HG02759 (cell line): ENCODE data around the gene KCNQ2.

Experiments used
- ATAC-seq: cut with Tn5 transposase; IDR thresholded peaks from one replicate; pipeline ENCODE4 v1.9.1; 2021; ENCODE audit warnings: mild to moderate bottlenecking, moderate library complexity; ENCODE audit not compliant: unreplicated experiment

KCNQ2 gene

GRCh38 chr20:63406617-63407245 lies 65.7 kb downstream of the KCNQ2 start:
- ATAC-seq = no peak

GRCh38 chr20:63406011-63406410 lies 66.4 kb downstream of the KCNQ2 start:
- ATAC-seq = no peak

GRCh38 chr20:63405102-63405730 lies 67.2 kb downstream of the KCNQ2 start:
- no peak for ATAC-seq

- ATAC-seq = no peak
Observed at GRCh38 chr20:63404129-63405085, 68.0 kb downstream of the KCNQ2 start.

GRCh38 chr20:63403403-63404105 lies 68.9 kb downstream of the KCNQ2 start:
- ATAC-seq = no peak

- no peak for ATAC-seq
Observed at GRCh38 chr20:63402860-63403220, 69.6 kb downstream of the KCNQ2 start.

- ATAC-seq = no peak
Observed at GRCh38 chr20:63402181-63402859, 70.1 kb downstream of the KCNQ2 start.

GRCh38 chr20:63401384-63402110 lies 70.9 kb downstream of the KCNQ2 start:
- no peak for ATAC-seq

GRCh38 chr20:63400486-63401210 lies 71.8 kb downstream of the KCNQ2 start:
- ATAC-seq = no peak

- ATAC-seq = no peak
Observed at GRCh38 chr20:63399596-63400375, 72.7 kb downstream of the KCNQ2 start.

- ATAC-seq = no peak
Observed at GRCh38 chr20:63398744-63399514, 73.5 kb downstream of the KCNQ2 start.

GRCh38 chr20:63397946-63398450 lies 74.5 kb downstream of the KCNQ2 start:
- no peak for ATAC-seq

GRCh38 chr20:63397155-63397843 lies 75.2 kb downstream of the KCNQ2 start:
- no peak for ATAC-seq

GRCh38 chr20:63396300-63396699 lies 76.2 kb downstream of the KCNQ2 start:
- no peak for ATAC-seq

GRCh38 chr20:63395723-63396122 lies 76.7 kb downstream of the KCNQ2 start:
- no peak for ATAC-seq

GRCh38 chr20:63394920-63395455 lies 77.5 kb downstream of the KCNQ2 start:
- no peak for ATAC-seq
